Fibroblast of skin of abdomen (primary cell): Measurements from ENCODE around the gene GNG3.
"Not testable (repeated sequence)": the region's sequence is repeated elsewhere in the genome, so short reads cannot be mapped to it uniquely, and the experiment has no call there.

Source experiments
- DNase-seq: peaks from one replicate; pipeline ENCODE4 v3.0.0-alpha.2; 2013

The GNG3 gene

GRCh38 chr11:62688491-62688890 is 19.0 kb upstream of the GNG3 start:
- no peak for DNase-seq

DNA sequence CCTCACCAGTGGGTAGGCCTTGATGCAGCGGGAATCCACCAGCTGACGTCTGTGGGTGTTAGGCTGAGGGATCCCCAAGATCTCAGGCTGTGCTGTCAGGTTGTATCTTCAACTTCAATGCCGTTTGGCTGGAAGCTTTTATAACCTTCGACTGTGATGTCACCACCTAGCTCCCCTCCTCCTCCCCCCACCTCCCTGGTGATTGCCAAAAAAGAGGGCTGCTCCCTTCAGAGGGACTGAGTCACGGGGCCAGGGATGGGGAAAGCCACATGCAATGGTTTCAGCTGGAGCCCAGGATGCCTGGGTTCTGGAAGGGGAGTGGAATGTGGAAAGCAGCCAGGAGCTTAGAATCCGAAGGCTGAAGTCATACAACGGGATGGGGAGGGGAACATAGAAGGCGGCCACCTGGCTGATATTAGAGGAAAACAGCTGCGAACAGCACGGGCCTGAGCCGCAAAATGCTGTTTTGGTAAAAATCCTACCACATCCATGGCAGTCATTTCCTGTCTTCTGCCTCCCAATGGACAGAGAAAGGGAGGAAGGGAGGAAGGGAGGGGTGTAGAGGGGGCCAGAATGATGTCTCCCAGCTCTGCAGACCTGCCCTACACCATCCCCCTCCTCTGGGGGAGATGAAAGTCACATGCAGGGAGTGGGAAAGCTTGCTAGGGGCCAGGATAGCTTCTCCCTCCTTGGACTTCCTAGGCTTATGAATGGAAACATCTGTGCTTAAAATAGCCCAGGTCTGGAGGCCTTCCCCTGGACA is 17.9 kb upstream of the GNG3 start, which contains the start of gene LRRN4CL:
TSS of gene LRRN4CL (minus strand) at position 110 of the 763 bp plus-strand sequence. CDS start 1,022 bp downstream, outside the sequence.
- DNase-seq = peak; percentile 97

- DNase-seq = not testable (repeated sequence)
Measured at GRCh38 chr11:62693624-62694023, 13.9 kb upstream of the GNG3 start.

- peak; percentile 71 for DNase-seq
Measured at GRCh38 chr11:62694455-62695167, 12.9 kb upstream of the GNG3 start.

DNA sequence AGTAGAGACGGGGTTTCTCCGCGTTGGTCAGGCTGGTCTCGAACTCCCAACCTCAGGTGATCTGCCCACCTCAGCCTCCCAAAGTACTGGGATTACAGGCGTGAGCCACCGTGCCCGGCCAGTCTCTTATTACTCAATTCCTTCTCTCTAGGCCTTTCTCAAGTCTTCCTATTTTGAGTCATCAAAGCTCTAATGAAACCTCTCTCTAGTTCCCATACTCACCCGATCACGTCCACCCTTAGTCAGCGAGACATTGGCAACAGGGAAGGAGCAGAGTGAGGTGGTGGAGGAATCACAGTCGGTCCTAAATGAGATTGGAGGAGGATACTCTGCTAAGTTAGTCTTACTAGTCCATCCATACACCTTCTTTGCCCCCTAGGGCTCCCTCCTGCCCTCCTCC is 5.2 kb upstream of the GNG3 start:
- DNase-seq = no peak

- DNase-seq = not testable (repeated sequence)
Measured at GRCh38 chr11:62703921-62704320, 3.6 kb upstream of the GNG3 start.

DNA sequence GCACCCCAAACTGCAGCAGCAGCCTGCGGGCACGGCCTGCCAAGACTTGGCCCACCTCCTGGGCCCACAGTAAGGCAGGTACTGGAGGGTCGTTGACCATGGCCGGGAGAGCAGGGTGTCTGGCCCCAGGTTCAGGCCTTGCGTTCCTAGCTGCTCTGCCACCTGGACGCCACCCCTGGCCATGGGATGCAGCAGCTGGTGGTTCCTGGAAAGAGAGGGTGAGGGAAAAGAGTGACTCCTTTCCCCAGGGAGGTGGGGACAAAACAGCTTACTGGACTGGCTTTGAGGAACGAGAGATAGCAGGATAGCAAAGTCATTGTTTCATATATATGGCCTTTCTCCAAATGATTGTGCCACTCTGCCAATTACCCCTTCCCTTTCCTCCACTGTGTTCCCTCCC is 2.1 kb upstream of the GNG3 start:
- no peak for DNase-seq

DNA sequence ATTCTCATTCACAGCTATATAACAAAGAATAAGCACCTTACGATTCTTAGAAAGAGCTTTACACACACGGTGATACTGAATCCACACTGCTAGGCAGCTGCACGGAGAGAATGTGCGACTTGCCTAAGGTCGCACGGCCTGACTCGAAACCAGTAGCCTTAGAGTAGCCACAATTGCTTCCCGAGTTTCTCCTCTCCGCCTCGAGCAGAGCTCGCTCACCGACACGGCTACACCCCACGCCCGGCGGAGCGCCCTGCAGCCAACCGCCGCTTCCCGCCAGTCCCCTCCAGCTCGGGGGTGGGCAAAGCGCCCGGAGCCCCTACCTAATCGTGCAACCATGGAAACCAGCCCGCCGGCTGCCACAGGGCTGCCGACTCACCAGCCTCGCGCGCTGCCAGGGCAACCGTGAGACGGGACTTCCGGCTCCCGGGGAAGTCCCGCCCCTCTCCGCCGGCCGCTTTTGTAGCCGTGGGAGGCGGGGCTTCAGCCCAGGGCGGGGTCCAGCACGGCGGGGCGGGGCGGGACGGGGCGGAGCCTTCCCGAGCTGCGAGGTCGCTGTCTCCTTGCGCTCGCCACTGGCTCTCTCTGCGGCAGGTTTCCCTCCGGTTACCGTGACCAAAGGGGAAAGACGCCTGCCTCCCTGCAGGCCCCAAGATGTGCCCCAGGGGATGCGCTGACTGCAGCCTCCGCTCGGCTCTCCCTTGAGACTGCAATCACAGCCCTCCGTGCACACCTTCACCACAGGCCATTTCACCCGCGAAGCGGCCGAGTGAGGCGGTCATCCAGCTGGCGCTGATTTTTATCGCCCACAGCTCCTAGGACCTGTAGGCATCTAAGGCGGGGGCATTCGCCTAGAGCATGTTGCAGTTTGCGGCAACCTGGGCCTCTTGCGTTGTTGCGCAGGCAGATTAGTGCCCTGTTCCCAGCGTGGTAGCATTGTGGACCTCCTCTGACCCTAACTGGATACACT is 1.3 kb upstream of the GNG3 start:
- DNase-seq = peak; percentile 93

- DNase-seq = no peak
Measured at GRCh38 chr11:62706850-62707247, 627 bp upstream of the GNG3 start.

GRCh38 chr11:62708392-62708791 is 916 bp downstream of the GNG3 start:
- no peak for DNase-seq

- DNase-seq = no peak
Measured at GRCh38 chr11:62708793-62709192, 1.3 kb downstream of the GNG3 start.

DNA sequence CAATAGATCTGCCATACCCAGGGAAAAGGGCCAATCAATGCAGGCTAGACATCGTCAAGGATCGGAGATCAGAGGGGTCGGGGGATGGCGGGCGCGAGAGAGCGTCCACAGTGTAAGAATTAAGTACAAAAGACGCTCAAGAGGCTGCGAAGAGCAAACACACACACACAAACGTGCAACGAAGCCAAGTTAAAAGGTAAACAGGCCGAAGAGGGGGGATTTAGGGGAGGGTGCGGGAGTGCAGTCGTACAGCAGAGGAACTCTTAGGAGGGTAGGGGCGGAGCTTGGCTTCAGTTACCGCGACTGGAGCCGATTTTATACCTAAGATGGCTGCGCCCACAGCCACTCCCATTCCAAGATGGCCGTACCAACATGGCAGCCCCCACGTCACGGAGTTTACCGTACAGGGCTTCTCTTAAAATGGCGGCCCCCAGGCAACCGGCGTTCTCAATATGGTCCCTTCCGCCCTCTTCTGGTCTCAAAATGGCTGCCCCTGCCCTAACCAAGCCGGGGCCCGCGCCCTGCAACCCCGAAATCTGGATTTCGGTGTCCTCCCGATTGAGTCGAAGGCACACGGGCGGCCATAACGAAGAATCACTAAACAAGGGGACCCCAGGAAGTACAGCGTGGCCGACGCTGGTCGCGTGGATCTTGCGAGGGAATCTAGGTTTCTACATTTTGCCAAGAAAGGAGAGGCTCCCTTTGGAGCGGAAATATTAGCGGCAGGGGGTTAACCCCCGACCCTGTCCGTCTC is 1.9 kb downstream of the GNG3 start:
- DNase-seq = peak; percentile 98

- no peak for DNase-seq
Measured at GRCh38 chr11:62710001-62710345, 2.5 kb downstream of the GNG3 start.

- no peak for DNase-seq
Measured at GRCh38 chr11:62712276-62712812, 4.9 kb downstream of the GNG3 start.

GRCh38 chr11:62712861-62713260 is 5.4 kb downstream of the GNG3 start:
- no peak for DNase-seq

- DNase-seq = no peak
Measured at GRCh38 chr11:62713343-62713742, 5.9 kb downstream of the GNG3 start.

- no peak for DNase-seq
Measured at GRCh38 chr11:62715150-62716130, 8.0 kb downstream of the GNG3 start.

- DNase-seq = no peak
Measured at GRCh38 chr11:62716206-62716605, 8.7 kb downstream of the GNG3 start.

DNA sequence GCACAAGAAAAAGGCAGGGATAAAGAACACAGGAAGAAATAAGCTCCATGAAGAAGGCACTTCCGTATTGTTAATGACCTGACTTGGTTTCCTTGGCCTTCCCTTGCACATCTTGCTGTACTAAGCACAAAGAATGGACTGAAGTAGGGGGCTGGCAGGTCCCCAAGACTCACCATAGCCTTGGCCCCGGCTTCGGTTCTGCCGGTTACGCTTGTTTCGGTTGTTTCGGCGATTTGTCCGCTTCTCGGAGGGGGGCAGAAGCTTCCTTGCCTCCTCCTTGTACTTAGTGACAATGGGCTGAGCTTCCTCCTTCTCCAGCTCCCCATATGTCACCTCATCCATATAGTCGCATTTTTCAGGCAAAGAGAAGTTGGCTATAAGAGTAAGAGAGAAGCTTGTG is 9.3 kb downstream of the GNG3 start:
- no peak for DNase-seq

GRCh38 chr11:62719302-62719978 is 12.0 kb downstream of the GNG3 start:
- no peak for DNase-seq
